Urinary bladder (tissue), 4 donors: ENCODE data around the gene IDH2. TPM values are rescaled to one million over a fixed set of nuclear protein-coding genes. Genes with fewer than 3 reads are reported as not detected.
"Not testable (repeated sequence)": the region's sequence is repeated elsewhere in the genome, so short reads cannot be mapped to it uniquely, and the experiment has no call there.

ENCODE experiments used
- DNase-seq: peaks from one replicate; pipeline ENCODE4 v3.0.0-alpha.2; 2015; ENCODE audit errors: extremely low spot score
- H3K27ac ChIP-seq: one replicate; pipeline ENCODE4 v1.5.1; 2013; ENCODE audit warnings: low read depth, mild to moderate bottlenecking, moderate library complexity
- H3K36me3 ChIP-seq: one replicate; pipeline ENCODE4 v1.6.1; 2013; ENCODE audit warnings: mild to moderate bottlenecking, moderate library complexity; ENCODE audit not compliant: insufficient read depth
- H3K4me1 ChIP-seq: one replicate; pipeline ENCODE4 v1.6.1; 2013; ENCODE audit warnings: mild to moderate bottlenecking, moderate library complexity; ENCODE audit not compliant: insufficient read depth
- H3K4me3 ChIP-seq: one replicate; pipeline ENCODE4 v1.5.1; 2013; ENCODE audit warnings: low read depth, low read length
- WGBS: extraction: QIAGEN DNeasy Blood & Tissue Kit; methylation state at CpG from one replicate; pipeline ENCODE4 v1.1.7; 2013; 5-methylcytosine and 5-hydroxymethylcytosine counted together
- polyA plus RNA-seq: library from polyadenylated mRNA; stranded (reverse); fragments of 200-250 nt; gene quantifications from one replicate; pipeline ENCODE4 v1.2.3, GENCODE V29; 2013
- total RNA-seq: library from RNA; depleted of rRNA; stranded (reverse); fragments of >200 nt; gene quantifications from one replicate; pipeline ENCODE4 v1.2.3, GENCODE V29; 2014
- donor health status: healthy with polysubstance abuse.
- donor health status: healthy.

IDH2 gene
- total RNA-seq: 85.0 TPM
- 105 TPM for polyA plus RNA-seq

DNA sequence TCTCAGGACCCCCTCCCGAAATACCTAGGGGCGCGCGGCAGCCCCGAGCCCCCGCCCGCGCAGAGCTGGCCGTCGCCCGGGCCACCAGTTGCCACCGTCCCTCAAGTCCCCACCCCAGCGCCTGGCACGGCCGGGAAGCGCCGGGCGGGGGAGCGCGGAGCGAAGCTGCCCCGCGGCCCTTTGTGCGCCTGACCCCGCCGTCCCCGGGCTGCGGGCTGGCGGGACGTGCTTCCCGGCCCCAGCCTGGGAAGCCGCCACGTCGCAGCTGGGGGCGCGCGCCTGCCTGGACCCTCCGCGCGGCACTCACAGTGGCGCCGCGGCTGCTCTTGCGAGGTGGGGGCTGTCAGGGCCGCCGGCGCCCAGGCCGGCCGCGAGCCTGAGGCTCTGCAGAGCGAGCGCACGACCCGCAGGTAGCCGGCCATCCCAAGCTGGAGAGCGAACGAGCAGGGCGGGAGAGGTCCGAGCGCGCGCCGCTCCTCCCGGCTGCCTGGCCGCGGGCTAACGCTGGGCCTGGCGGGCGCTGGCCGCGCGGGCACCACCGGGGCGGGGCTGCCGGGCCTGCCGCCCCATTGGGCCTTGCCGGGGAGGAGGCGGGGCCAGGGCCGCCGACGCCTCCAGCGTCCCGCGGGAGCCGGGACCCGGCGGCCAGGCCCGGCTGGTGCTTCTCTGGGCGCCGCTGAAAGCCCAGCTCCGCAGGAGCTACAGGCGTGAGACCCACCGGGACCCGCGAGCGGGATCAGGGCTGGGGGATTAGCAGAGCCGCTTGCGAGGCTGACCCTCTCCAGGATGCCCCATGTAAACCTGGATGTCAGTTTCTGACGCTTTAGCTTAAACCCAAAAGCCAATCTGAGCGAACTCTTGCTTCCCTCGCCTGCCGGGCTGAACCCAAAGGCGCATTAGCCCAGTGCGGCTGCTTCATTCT, at the start of gene IDH2:
IDH2 (minus strand) TSS at position 500 of the 922 bp plus-strand sequence; CDS start at position 422, 78 bp downstream.
- under 1% methylated on average over 104 of the region's 104 CpGs for WGBS

DNA sequence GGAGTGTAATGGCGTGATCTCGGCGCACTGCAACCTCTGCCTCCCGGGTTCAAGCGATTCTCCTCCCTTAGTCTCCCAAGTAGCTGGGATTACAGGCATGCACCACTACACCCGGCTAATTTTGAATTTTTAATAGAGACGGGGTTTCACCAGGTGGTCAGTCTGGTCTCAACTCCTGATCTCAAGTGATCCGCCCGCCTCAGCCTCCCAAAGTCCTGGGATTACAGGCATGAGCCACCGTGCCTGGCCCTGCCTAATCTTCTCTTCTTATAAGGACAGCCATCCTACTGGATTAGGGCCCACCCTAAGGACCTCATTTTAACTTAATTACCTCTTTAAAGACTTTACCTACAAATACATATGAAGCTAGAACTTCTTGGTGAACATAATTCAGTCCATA, 48.3 kb upstream of the IDH2 start:
- H3K4me3 ChIP-seq, DNase-seq, H3K4me1 ChIP-seq, H3K27ac ChIP-seq, H3K36me3 ChIP-seq: not testable (repeated sequence)
- WGBS: 89% methylated on average over 10 of the region's 10 CpGs

More for the DNA sequence above, at the start of gene IDH2:
- Histone ChIP-seq H3K4me3 (peak within 1 kb of the TSS; percentile 87), H3K4me1 (peaks cover 2% of the 10 kb centered on the region), H3K27ac (peak within 1 kb of the TSS; percentile 90), H3K36me3 (no peaks in the 10 kb centered on the region)
- peak; percentile 26 for DNase-seq

DNA sequence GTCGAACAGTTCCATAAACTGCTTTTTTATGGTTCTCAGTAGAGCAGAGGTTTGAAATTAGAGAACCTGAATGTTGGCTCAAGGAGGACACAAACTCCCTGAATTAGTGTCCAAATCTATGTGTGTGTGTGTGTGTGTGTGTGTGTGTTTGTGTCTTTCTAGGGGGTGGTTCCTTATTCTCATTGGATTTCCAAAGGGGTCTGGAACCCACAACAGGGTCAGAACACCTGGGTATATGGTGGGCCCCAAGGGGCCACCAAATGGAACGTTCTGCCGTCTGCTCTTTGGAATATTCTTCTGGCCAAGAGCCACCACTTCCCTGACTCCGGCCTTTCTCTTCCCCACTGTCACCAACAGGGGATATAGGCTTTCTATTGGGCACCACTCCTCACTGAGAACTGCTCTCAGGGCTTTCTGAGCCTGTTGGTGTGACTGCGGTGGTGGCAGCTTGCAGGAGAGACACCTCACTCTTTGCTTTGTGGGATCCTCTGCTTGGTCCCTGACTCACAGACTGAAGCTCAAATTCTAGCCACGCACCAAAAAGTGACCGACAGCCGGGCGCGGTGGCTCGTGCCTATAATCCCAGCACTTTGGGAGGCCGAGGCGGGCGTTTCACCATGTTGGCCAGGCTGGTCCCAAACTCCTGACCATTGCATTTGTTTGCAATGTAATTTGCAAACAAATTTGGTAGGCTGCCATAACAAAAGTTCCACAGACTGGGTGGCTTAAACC, 47.5 kb upstream of the IDH2 start:
- 76% methylated on average over 14 of the region's 14 CpGs for WGBS
- Histone ChIP-seq H3K27ac (peak overlapping the region; percentile 23), H3K4me1 (no peaks in the 10 kb centered on the region), H3K36me3 (no peaks in the 10 kb centered on the region), H3K4me3 (no peak overlapping the region)
- no peak for DNase-seq

DNA sequence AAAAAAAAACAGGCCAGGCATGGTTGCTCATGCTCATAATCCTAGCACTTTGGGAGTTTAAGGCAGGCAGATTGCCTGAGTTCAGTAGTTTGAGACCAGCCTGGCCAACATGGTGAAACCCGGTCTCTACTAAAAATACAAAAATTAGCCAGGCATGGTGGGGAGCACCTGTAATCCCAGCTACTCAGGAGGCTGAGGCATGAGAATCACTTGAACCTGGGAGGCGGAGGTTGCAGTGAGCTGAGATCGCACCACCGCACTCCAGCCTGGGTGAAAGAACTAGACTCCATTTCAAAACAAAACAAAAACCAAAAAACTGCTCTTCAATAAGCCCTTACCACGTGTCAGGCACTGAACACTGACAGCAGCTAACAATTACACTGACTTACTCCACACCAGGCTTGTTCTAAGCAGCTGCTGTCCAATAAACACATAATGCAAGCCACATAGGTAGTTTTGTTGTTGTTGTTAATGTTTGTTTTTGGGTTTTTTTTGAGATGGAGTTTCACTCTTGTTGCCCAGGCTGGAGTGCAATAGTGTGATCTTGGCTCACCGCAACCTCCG, 44.0 kb upstream of the IDH2 start:
- not testable (repeated sequence) for H3K4me1 ChIP-seq, H3K4me3 ChIP-seq, H3K27ac ChIP-seq, H3K36me3 ChIP-seq, DNase-seq
- 96% methylated on average over 7 of the region's 7 CpGs for WGBS

DNA sequence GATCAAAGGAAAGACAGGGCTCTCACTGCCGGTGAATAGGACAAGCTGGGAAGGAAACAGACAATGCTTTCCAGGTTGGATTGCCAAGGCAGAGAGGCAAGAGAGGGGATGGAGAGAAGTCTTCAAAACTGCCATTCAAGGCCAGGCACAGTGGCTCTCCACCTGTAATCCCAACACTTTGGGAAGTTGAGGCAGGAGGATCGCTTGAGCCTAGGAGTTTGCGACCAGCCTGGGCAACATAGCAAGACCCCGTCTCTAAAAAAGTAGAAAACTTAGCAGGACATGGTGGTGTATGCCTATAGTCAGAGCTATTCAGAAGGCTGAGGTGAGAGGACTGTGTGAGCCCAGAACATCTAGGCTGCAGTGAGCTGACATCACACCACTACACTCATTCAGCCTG, 43.5 kb upstream of the IDH2 start:
- H3K4me1 ChIP-seq: no peaks in the 10 kb centered on the region
- H3K36me3 ChIP-seq: no peaks in the 10 kb centered on the region
- no peak overlapping the region for H3K27ac ChIP-seq
- no peak overlapping the region for H3K4me3 ChIP-seq
- 88% methylated on average over 4 of the region's 4 CpGs for WGBS
- DNase-seq: no peak

DNA sequence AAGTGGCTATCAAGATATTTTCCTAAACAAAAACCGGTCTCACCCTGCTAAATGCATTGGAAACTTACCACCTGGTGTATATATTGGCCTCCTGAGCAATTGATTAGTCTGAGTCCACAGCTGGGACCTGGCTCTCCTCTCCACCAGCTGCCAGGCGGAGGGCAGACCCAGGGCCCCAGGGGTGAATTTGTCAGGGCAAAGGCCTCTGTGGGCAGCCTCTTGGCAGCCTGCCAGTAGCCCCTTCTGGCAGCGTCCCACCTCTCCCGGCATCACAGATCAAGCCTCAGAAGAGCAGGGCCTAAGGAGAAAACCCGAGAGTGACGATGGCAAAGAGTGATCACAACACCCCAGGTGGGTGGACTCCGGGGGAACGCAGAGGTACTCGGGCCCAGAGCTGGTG, 43.0 kb upstream of the IDH2 start:
- Histone ChIP-seq H3K36me3 (no peaks in the 10 kb centered on the region), H3K4me1 (no peaks in the 10 kb centered on the region), H3K27ac (no peak overlapping the region), H3K4me3 (no peak overlapping the region)
- no peak for DNase-seq
- WGBS: 63% methylated on average over 9 of the region's 9 CpGs

DNA sequence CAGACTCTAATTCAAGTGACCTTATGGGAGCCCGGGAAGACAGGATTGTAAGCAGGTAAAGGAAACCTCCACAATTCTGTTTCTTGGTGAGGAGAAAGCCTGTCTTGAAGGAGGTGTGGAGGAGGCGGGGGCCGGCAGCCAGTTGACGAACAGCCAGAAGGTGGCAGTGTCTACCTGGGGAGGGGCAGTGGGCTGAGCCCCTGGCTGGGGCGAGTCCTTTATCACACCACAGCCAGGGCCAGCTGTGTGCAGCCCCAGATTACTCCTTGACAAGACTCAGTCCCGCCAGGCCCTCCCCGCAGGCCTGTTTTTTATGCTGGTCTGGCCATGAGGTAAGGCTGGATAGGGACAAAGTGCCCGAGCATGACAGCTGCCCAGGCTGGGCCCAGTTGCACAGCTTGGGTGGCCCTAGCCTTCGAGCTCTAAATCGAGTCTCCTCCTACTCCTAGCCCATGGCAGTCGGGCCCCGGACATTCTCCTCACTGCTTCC, 40.9 kb upstream of the IDH2 start:
- no peak overlapping the region for H3K27ac ChIP-seq
- DNase-seq: no peak
- 26% methylated on average over 12 of the region's 12 CpGs for WGBS

DNA sequence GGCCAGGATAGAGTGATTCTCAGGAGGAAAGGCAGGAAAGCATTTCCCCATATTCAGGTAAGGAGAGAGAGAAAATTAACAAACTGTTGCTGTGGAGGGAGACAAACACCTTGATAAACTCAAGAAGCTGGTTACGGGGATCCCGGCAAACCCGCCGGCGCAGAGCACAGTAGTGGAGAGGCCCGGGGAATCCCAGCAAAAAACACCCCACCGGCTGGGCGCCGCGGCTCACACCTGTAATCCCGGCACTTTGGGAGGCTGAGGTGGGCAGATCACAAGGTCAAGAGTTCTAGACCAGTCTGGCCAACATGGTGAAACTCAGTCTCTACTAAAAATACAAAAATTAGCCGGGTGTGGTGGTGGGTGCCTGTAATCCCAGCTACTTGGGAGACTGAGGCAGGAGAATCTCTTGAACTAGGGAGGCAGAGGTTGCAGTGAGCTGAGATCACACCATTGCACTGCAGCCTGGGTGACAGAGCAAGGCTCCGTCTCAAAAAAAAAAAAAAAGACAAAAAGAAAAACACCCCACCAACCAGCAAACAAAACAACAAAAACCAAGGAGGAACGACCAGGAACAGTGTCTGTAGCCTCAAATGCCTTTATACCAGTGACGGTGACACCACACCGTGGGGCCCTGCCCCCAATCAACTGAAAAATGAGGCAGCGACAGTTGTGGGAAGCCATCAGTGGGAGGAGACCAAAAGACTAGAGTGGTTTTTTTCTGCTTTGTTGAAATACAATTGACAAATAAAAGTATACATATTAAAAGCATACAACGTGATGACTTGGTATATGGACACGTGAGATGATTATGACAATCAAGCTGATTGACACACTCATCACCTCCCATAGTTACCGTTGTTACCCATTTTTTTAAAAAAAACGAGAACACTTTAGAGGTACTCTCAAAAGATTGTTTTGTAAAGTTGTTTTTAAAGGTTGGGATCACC, 40.2 kb upstream of the IDH2 start:
- Histone ChIP-seq H3K27ac (no peak overlapping the region), H3K4me1 (no peaks in the 10 kb centered on the region), H3K4me3 (no peak overlapping the region), H3K36me3 (no peaks in the 10 kb centered on the region)
- WGBS: 88% methylated on average over 21 of the region's 21 CpGs
- DNase-seq: no peak

More for the DNA sequence above, 40.9 kb upstream of the IDH2 start:
- Histone ChIP-seq H3K4me1 (no peaks in the 10 kb centered on the region), H3K4me3 (no peak overlapping the region), H3K36me3 (no peaks in the 10 kb centered on the region)

DNA sequence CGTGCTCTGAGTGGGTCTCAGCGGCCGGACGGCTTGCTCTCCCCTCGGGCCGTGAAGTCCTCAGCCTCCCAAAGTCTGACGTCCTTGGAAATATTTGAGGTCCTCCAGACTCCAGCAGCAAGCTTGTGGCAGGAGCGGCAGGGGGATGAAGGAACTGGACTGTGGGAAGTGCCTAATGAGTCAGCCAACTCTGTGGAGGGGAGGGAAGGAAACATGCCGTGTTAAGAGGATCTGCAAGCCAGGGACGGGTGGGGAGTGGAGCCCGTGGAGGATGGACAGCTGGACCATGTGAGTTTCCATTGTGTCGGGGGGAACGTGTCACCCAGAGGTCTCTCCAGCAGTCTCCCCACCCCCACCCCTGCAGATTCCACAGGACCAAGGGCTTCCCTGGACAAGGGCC, 39.4 kb upstream of the IDH2 start:
- H3K4me1 ChIP-seq: no peaks in the 10 kb centered on the region
- no peak overlapping the region for H3K4me3 ChIP-seq
- H3K36me3 ChIP-seq: no peaks in the 10 kb centered on the region
- 59% methylated on average over 13 of the region's 13 CpGs for WGBS
- no peak for DNase-seq
- H3K27ac ChIP-seq: no peak overlapping the region

DNA sequence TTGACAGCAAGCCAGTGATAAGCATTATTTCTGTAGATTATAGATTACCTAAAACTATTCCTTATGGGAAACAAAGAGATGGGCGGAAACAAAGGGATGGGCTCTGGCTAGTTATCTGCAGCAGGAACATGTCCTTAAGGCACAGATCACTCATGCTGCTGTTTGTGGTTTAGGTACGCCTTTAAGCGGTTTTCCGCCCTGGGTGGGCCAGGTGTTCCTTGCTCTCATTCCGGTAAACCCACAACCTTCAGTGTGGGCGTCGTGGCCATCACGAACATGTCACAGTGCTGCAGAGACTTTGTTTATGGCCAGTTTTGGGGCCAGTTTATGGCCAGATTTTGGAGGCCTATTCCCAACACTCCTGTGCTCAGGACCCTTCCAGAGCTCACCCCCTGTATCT, 37.3 kb upstream of the IDH2 start:
- H3K36me3 ChIP-seq, H3K4me3 ChIP-seq, H3K27ac ChIP-seq, DNase-seq, H3K4me1 ChIP-seq: not testable (repeated sequence)
- WGBS: 82% methylated on average over 8 of the region's 8 CpGs

DNA sequence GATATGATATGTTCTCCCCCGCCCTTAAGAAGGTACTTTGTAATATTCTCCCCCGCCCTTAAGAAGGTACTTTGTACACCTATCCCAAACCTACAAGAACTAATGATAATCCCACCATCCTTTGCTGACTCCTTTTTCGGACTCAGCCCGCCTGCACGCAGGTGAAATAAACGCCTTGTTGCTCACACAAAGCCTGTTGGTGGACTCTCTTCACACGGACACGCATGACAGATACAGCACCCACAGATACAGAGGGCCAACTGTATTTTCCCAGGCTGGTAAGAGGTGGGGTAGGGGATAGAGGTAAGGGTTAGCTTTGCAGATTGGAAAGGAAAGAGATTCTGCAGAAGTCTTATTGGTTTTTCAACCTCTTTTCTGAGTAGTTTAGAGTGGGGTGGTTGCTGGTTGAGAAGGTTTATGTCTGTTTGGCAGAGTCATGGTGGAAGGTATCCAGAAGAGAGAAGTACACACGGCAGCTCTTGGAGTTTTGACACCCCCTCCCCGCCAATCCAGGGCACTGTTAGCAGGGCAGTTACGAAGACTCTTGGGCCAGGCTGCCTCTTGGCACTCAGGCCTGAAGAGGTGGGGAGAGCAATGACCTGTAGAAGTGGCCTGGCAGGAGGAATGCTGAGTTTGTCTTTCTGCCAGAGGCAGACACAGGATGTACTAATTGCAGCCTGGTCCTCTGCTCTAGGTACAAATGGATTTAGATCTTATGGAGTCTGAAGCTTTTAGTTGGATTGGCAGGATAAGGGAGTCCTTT, 36.0 kb upstream of the IDH2 start:
- WGBS: 84% methylated on average over 11 of the region's 11 CpGs
- H3K36me3 ChIP-seq: no peaks in the 10 kb centered on the region
- DNase-seq: no peak
- H3K27ac ChIP-seq: no peak overlapping the region
- H3K4me1 ChIP-seq: no peaks in the 10 kb centered on the region
- no peak overlapping the region for H3K4me3 ChIP-seq

DNA sequence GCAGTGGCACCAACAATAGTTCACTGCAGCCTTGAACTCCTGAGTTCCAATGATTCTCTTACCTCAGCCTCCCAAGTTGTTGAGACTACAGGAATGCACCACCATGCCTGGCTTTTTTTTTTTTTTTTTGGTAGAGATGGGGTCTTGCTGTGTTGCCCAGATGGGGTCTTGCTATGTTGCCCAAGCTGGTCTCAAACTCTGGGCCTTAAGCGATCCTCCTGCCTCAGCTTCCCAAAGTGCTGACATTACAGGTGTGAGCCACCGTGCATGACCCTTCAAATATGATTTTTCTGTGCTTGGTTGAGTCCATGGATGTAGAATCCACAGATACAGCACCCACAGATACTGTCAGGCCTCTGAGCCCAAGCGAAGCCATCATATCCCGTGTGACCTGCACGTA, 30.2 kb upstream of the IDH2 start:
- H3K4me3 ChIP-seq: no peak overlapping the region
- DNase-seq: no peak
- H3K36me3 ChIP-seq: no peaks in the 10 kb centered on the region
- H3K27ac ChIP-seq: no peak overlapping the region
- WGBS: 95% methylated on average over 5 of the region's 5 CpGs
- no peaks in the 10 kb centered on the region for H3K4me1 ChIP-seq
